ENCODE data around the gene PLEKHJ1. TPM values are rescaled to one million over a fixed set of nuclear protein-coding genes. Genes with fewer than 3 reads are reported as not detected.
A peak's percentile ranks its signal among the peaks of the same experiment; 100 is the strongest.

PLEKHJ1 gene
- total and polyA plus RNA-seq, 3 experiments from 2014 or later: 96.6 to 120 (median 99.1) TPM

DNA sequence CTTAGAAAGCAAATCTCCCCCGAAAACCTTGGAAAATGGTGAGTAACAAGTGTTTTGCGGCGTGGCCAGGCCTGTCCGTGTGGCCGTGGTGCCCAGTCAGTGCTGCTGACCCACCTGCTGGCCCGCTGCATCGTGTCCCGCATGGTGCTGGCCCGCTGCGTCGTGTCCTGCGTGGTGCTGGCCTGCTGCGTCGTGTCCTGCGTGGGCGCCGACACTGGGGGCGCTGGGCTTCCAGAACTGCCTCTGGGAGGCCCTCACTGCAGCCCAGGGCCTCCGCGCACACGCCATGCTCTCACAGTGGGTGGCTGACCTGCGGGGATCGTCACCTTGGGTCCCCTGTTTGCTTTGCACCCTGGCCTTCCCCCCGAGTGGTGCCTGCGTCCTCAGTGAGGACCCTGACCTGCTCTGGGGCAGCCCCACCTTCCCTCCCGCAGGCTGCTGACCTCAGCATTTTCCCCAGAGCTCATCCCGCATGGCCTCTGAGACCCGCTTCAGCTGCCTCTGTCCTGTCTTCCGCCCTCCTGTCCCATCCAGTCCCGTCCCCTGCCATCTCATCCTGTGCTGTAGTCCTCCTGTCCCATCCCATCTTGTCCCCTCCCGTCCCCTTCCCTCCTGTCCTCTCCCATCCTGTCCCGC lies 10.6 kb downstream of the PLEKHJ1 start:
- H3K9me3 Mint-ChIP-seq: no peaks in the 10 kb centered on the region
- H3K4me3 Mint-ChIP-seq: no peak overlapping the region
- Histone ChIP-seq H3K36me3 (ENCODE audit: insufficient read depth, low read length) (peaks cover 5% of the 10 kb centered on the region), H3K4me1 (ENCODE audit: insufficient read depth, low read length) (no peaks in the 10 kb centered on the region), H3K27ac (ENCODE audit: low read depth, low read length) (no peak overlapping the region), H3K4me3 (ENCODE audit: low read length) (no peak overlapping the region), H3K27me3 (ENCODE audit: insufficient read depth, low read length, poor library complexity, severe bottlenecking) (no peaks in the 10 kb centered on the region), H3K9me3 (ENCODE audit: low read length) (no peaks in the 10 kb centered on the region)
- H3K27ac Mint-ChIP-seq: peak overlapping the region in 4 of 8 donors; percentile 21 to 89 (median 60)
- no peaks in the 10 kb centered on the region for H3K27me3 Mint-ChIP-seq
- peaks cover 11 to 13% (median 12%) of the 10 kb centered on the region in 3 donors for H3K4me1 Mint-ChIP-seq
- DNase-seq: no peak
- peaks cover 0 to 60% (median 0%) of the 10 kb centered on the region in 3 donors for H3K36me3 Mint-ChIP-seq
- POLR2A ChIA-PET: no interaction called here
- CTCF ChIA-PET: no interaction called here

DNA sequence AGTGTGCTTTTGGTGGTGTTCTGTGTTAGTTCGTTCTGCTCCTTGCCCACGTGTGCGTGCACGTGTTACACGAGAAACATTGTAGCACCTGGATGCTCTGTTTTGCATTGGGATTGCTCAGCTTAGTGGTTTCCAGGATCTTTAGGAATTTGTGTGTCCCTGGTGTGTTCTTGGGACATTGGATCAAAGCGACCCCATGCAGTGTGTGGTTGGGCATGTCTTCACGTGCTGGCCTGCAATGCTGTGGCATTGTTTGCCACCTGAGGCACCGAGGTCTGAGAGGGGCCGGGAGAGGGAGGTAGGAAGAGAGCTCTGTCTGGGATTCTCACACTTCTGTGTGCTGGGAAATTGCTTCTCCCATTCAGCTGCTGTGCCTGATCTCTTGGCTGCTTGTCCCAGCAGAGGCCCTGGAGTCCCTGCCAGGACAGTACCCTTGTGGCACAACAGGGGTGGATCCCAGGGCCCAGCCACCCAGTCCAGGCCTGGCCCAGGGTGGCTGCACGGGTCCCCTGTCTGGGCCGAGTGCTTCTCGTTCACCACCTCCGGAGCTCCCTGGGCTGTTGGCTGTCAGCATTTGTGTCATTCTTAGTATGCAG lies 11.3 kb downstream of the PLEKHJ1 start:
- Mint-ChIP-seq H3K4me3 (no peak overlapping the region), H3K27ac (peak overlapping the region in 7 of 8 donors; percentile 11 to 96 (median 95)), H3K27me3 (no peaks in the 10 kb centered on the region), H3K9me3 (no peaks in the 10 kb centered on the region), H3K4me1 (peaks cover 11 to 13% (median 12%) of the 10 kb centered on the region in 3 donors), H3K36me3 (peaks cover 0 to 60% (median 0%) of the 10 kb centered on the region in 3 donors)
- H3K9me3 ChIP-seq (ENCODE audit: low read length): no peaks in the 10 kb centered on the region
- peaks cover 5% of the 10 kb centered on the region for H3K36me3 ChIP-seq (ENCODE audit: insufficient read depth, low read length)
- no peaks in the 10 kb centered on the region for H3K4me1 ChIP-seq (ENCODE audit: insufficient read depth, low read length)
- H3K27ac ChIP-seq (ENCODE audit: low read depth, low read length): no peak overlapping the region
- no peaks in the 10 kb centered on the region for H3K27me3 ChIP-seq (ENCODE audit: insufficient read depth, low read length, poor library complexity, severe bottlenecking)
- no peak for DNase-seq
- CTCF ChIA-PET: no interaction called here
- POLR2A ChIA-PET: no interaction called here
- H3K4me3 ChIP-seq (ENCODE audit: low read length): no peak overlapping the region

DNA sequence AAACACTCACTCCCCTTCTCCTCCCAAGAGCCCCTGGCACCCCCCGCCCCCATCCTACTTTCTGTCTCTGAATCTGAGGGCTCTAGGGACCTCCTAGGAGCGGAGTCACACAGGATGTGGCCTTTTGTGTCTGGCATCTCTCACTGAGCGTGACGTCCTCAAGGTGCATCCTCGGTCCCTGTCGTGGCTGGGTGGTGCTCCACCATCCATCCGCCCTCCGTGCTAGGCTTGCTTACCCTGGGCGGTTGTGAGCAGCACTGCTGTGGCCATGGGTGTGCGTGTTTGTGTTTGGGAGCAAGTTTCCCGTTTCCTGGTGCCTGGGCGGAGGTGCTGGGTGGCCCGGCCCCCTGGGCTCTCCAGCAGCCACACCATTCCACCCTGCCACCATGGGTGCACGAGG lies 12.2 kb downstream of the PLEKHJ1 start:
- H3K27me3 Mint-ChIP-seq: no peaks in the 10 kb centered on the region
- no peaks in the 10 kb centered on the region for H3K9me3 ChIP-seq (ENCODE audit: low read length)
- no peak overlapping the region for H3K4me3 ChIP-seq (ENCODE audit: low read length)
- POLR2A ChIA-PET: no interaction called here
- peak in 4 of 5 donors; percentile 50 to 80 (median 63) for DNase-seq
- H3K36me3 ChIP-seq (ENCODE audit: insufficient read depth, low read length): peaks cover 5% of the 10 kb centered on the region
- no peak overlapping the region for H3K27ac ChIP-seq (ENCODE audit: low read depth, low read length)
- CTCF ChIA-PET: no interaction called here
- no peaks in the 10 kb centered on the region for H3K27me3 ChIP-seq (ENCODE audit: insufficient read depth, low read length, poor library complexity, severe bottlenecking)
- H3K27ac Mint-ChIP-seq: peak overlapping the region; percentile 77 to 97 (median 95)
- peaks cover 11 to 13% (median 12%) of the 10 kb centered on the region in 3 donors for H3K4me1 Mint-ChIP-seq
- H3K9me3 Mint-ChIP-seq: no peaks in the 10 kb centered on the region
- H3K36me3 Mint-ChIP-seq: peaks cover 0 to 59% (median 0%) of the 10 kb centered on the region in 3 donors
- H3K4me1 ChIP-seq (ENCODE audit: insufficient read depth, low read length): no peaks in the 10 kb centered on the region
- peak overlapping the region in 3 of 7 donors; percentile 19 to 44 (median 40) for H3K4me3 Mint-ChIP-seq

DNA sequence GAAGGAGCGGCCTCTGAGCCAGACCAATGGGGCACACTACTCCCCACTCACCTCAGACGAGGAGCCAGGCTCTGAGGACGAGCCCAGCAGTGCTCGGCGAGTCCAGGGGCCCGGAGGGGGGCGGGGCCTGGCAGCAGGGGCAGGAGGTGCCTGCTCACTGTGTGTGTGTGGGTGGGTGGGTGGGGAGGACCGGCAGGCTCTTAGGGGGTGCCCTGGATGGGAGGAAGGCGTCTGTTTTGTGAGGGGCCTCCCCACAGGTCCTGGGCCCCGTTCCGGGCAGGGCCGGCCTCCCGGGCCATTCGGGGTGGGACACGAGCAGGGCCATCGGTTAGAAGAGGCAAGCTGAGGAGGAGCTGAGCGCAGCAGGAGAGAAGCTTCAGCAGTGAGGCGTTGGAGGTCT lies 12.7 kb downstream of the PLEKHJ1 start:
- peaks cover 11 to 13% (median 12%) of the 10 kb centered on the region in 3 donors for H3K4me1 Mint-ChIP-seq
- DNase-seq: no peak
- Histone ChIP-seq H3K4me3 (ENCODE audit: low read length) (no peak overlapping the region), H3K4me1 (ENCODE audit: insufficient read depth, low read length) (no peaks in the 10 kb centered on the region), H3K27ac (ENCODE audit: low read depth, low read length) (no peak overlapping the region), H3K36me3 (ENCODE audit: insufficient read depth, low read length) (peaks cover 5% of the 10 kb centered on the region), H3K9me3 (ENCODE audit: low read length) (no peaks in the 10 kb centered on the region), H3K27me3 (ENCODE audit: insufficient read depth, low read length, poor library complexity, severe bottlenecking) (no peaks in the 10 kb centered on the region)
- no peaks in the 10 kb centered on the region for H3K9me3 Mint-ChIP-seq
- H3K4me3 Mint-ChIP-seq: no peak overlapping the region
- ChIA-PET CTCF (interaction anchor here (0.7 kb wide), 1 partner anchor 204 kb away, joined by 3 read pairs; no protein-coding TSS in a partner anchor), POLR2A (interaction anchor here (0.6 kb wide), 1 partner anchor 239 kb away, joined by 6 read pairs; no protein-coding TSS in a partner anchor)
- H3K36me3 Mint-ChIP-seq: peaks cover 0 to 60% (median 0%) of the 10 kb centered on the region in 3 donors
- H3K27ac Mint-ChIP-seq: peak overlapping the region; percentile 38 to 97 (median 95)
- no peaks in the 10 kb centered on the region for H3K27me3 Mint-ChIP-seq

DNA sequence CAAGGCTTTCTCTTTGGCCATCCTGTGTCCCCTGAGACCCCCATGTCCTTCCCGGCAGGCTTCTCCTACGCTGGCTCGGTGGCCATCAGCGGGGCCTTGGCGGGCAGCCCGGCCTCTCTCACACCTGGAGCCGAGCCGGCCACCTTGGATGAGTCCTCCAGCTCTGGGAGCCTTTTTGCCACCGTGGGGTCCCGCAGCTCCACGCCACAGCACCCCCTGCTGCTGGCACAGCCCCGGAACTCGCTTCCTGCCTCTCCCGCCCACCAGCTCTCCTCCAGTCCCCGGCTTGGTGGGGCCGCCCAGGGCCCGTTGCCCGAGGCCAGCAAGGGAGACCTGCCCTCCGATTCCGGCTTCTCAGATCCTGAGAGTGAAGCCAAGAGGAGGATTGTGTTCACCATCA lies 14.2 kb downstream of the PLEKHJ1 start:
- Mint-ChIP-seq H3K36me3 (peaks cover 0 to 63% (median 0%) of the 10 kb centered on the region in 3 donors), H3K27ac (peak overlapping the region in 2 of 8 donors; percentile 50), H3K27me3 (no peaks in the 10 kb centered on the region), H3K9me3 (no peaks in the 10 kb centered on the region), H3K4me1 (peaks cover 11 to 13% (median 12%) of the 10 kb centered on the region in 3 donors), H3K4me3 (no peak overlapping the region)
- H3K36me3 ChIP-seq (ENCODE audit: insufficient read depth, low read length): peaks cover 5% of the 10 kb centered on the region
- H3K4me1 ChIP-seq (ENCODE audit: insufficient read depth, low read length): no peaks in the 10 kb centered on the region
- CTCF ChIA-PET: interaction anchor here (1.0 to 1.2 kb wide), 3 partner anchors 70 to 292 kb away, joined by 3 read pairs; partner anchors contain the start of gene AP3D1
- no peak overlapping the region for H3K4me3 ChIP-seq (ENCODE audit: low read length)
- POLR2A ChIA-PET: interaction anchor here (0.5 kb wide), 1 partner anchor 66 kb away, joined by 4 read pairs; no protein-coding TSS in a partner anchor
- H3K27me3 ChIP-seq (ENCODE audit: insufficient read depth, low read length, poor library complexity, severe bottlenecking): no peaks in the 10 kb centered on the region
- H3K9me3 ChIP-seq (ENCODE audit: low read length): no peaks in the 10 kb centered on the region
- DNase-seq: no peak
- no peak overlapping the region for H3K27ac ChIP-seq (ENCODE audit: low read depth, low read length)

DNA sequence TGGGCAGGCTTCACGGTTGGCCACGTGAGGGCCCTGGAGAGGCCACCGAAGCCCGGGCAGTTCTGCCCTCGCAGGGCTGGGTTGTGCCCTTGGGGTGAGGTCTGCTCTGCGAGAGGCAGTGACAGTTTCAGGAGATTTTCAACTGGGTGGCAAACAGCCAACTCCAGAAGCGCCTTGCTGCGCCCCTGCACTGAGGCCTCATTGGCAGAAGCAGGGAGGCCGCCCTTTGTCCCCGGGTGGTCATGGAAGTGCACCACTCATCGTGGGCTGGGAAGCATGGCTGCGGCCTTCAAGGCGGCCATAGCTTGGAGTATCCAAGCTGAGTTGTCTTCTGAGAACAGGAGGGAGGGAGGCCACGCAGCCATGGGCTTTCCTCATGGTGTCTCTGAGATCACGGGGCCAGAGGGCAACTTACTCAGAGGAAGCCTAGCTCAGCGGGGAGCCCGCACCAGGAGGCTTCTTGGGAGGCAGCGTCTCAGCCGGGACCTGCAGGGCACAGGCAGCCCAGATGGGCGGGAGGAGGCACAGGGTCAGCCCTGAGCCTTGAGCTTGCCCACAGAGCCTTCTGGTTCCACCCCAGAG lies 14.8 kb downstream of the PLEKHJ1 start:
- H3K27ac ChIP-seq (ENCODE audit: low read depth, low read length): no peak overlapping the region
- H3K27me3 Mint-ChIP-seq: no peaks in the 10 kb centered on the region
- H3K9me3 ChIP-seq (ENCODE audit: low read length): no peaks in the 10 kb centered on the region
- peaks cover 5% of the 10 kb centered on the region for H3K36me3 ChIP-seq (ENCODE audit: insufficient read depth, low read length)
- H3K4me3 Mint-ChIP-seq: no peak overlapping the region
- no peaks in the 10 kb centered on the region for H3K4me1 ChIP-seq (ENCODE audit: insufficient read depth, low read length)
- H3K27ac Mint-ChIP-seq: peak overlapping the region in 3 of 8 donors; percentile 51 to 74 (median 71)
- H3K4me3 ChIP-seq (ENCODE audit: low read length): no peak overlapping the region
- no peak for DNase-seq
- ChIA-PET CTCF (interaction anchor here (1.0 to 1.2 kb wide), 3 partner anchors 70 to 291 kb away, joined by 3 read pairs; partner anchors contain the start of gene AP3D1), POLR2A (interaction anchor here (0.7 kb wide), 1 partner anchor 246 kb away, joined by 3 read pairs; no protein-coding TSS in a partner anchor)
- no peaks in the 10 kb centered on the region for H3K9me3 Mint-ChIP-seq
- H3K36me3 Mint-ChIP-seq: peaks cover 0 to 67% (median 0%) of the 10 kb centered on the region in 3 donors
- no peaks in the 10 kb centered on the region for H3K27me3 ChIP-seq (ENCODE audit: insufficient read depth, low read length, poor library complexity, severe bottlenecking)
- peaks cover 11 to 13% (median 12%) of the 10 kb centered on the region in 3 donors for H3K4me1 Mint-ChIP-seq

DNA sequence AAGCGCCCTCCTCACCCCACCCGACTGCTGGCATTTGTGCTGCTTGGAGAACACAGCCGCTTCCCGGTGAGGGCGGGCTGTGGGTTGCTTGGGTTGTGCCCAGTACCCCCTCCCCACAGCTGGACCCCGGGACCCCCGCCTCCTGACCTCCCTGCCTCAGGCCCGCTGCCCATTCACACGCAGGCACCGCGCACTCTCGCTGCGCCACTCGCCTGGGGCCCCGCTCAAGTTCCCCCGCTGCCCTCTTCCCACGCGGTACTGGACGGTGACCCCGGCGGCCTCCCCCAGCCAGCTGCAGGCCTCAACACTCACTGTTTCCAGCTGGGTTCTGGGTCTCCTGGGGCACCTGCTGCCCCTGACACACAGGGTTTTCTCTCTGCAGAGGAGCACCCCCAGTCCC lies 16.4 kb downstream of the PLEKHJ1 start:
- H3K27ac Mint-ChIP-seq: no peak overlapping the region
- H3K27me3 ChIP-seq (ENCODE audit: insufficient read depth, low read length, poor library complexity, severe bottlenecking): no peaks in the 10 kb centered on the region
- H3K27ac ChIP-seq (ENCODE audit: low read depth, low read length): no peak overlapping the region
- ChIA-PET CTCF (no interaction called here), POLR2A (no interaction called here)
- H3K4me1 Mint-ChIP-seq: peaks cover 10 to 12% (median 12%) of the 10 kb centered on the region in 3 donors
- no peak for DNase-seq
- peaks cover 0 to 67% (median 1%) of the 10 kb centered on the region in 3 donors for H3K36me3 Mint-ChIP-seq
- H3K36me3 ChIP-seq (ENCODE audit: insufficient read depth, low read length): no peaks in the 10 kb centered on the region
- H3K4me3 Mint-ChIP-seq: no peak overlapping the region
- no peaks in the 10 kb centered on the region for H3K9me3 Mint-ChIP-seq
- no peak overlapping the region for H3K4me3 ChIP-seq (ENCODE audit: low read length)
- no peaks in the 10 kb centered on the region for H3K4me1 ChIP-seq (ENCODE audit: insufficient read depth, low read length)
- H3K9me3 ChIP-seq (ENCODE audit: low read length): no peaks in the 10 kb centered on the region
- H3K27me3 Mint-ChIP-seq: no peaks in the 10 kb centered on the region

DNA sequence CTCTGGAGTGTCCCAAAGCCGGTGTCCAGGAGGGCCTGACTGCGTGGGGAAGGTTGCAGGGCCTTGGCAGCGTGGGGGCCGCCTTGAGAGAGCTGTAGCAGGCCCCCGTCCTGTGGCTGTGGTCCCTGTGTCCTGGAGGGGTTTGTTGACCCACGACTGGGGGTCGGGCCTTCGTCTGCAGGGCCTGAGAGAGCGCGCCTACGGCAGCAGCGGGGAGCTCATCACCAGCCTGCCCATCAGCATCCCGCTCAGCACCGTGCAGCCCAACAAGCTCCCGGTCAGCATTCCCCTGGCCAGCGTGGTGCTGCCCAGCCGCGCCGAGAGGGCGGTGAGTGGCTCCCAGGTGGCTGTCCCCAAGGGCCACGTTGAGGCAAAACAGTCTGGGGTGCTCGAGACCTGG lies 18.5 kb downstream of the PLEKHJ1 start:
- Histone ChIP-seq H3K9me3 (ENCODE audit: low read length) (no peaks in the 10 kb centered on the region), H3K27me3 (ENCODE audit: insufficient read depth, low read length, poor library complexity, severe bottlenecking) (no peaks in the 10 kb centered on the region), H3K36me3 (ENCODE audit: insufficient read depth, low read length) (no peaks in the 10 kb centered on the region), H3K27ac (ENCODE audit: low read depth, low read length) (no peak overlapping the region), H3K4me1 (ENCODE audit: insufficient read depth, low read length) (no peaks in the 10 kb centered on the region), H3K4me3 (ENCODE audit: low read length) (no peak overlapping the region)
- no peak overlapping the region for H3K4me3 Mint-ChIP-seq
- no peak for DNase-seq
- H3K27ac Mint-ChIP-seq: no peak overlapping the region
- POLR2A ChIA-PET: no interaction called here
- CTCF ChIA-PET: interaction anchor here (1.4 kb wide), 1 partner anchor 57 kb away, joined by 3 read pairs; no protein-coding TSS in a partner anchor
- no peaks in the 10 kb centered on the region for H3K9me3 Mint-ChIP-seq
- peaks cover 0 to 69% (median 1%) of the 10 kb centered on the region in 3 donors for H3K36me3 Mint-ChIP-seq
- H3K4me1 Mint-ChIP-seq: no peaks in the 10 kb centered on the region
- no peaks in the 10 kb centered on the region for H3K27me3 Mint-ChIP-seq

Measured in CD8-positive, alpha-beta memory T cell (primary cell).